Embryonic facial prominence (tissue), 1 donor: ENCODE results near the gene SH3RF3.

Experiments used
- DNase-seq: peaks from one replicate; pipeline ENCODE4 v3.0.0-alpha.2; 2016; ENCODE audit errors: extremely low spot score

The SH3RF3 gene

GRCh38 chr2:109238580-109238979 lies 109.6 kb downstream of the SH3RF3 start:
- no peak for DNase-seq

DNA sequence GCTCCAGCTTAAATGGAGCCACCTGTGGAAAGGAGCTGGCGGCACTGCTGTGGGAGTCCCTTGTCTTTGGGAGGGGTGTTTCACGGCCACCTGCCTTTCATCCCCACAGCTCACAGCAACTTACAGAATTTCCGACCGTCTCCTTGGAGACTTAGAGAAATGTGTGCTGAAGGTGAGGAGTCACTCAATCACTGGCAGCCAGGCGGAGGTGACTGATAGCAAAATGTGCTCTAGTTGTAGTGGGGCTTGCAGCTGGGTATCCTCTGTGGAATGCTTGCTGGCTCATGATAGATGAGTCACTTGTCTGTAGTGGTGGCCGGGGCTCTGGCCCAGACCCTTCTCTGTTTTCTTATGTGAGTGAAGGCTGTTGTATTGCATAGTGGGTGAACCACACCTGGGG lies 110.7 kb downstream of the SH3RF3 start:
- no peak for DNase-seq

DNA sequence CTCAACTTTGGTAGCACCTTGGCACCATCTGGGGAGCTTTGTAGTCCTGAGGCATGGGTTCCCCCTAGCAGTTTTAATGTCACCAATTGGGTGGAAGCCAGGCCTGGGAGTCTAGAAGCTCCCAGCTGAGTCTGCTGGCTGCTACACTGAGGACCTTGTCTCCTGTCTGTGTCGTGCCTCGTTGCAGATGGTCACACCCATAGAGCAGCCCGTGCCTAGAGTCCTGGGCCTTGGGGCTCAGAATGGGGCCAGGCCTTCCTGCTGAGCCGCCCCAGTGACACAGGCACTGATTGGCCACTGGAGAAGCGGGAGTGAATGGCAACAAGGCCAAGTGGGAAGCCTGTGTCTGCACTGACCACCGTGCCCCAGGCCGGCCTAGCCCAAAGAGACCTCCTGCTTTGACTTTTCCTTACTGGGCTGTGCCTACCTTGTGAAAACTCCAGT lies 113.2 kb downstream of the SH3RF3 start:
- DNase-seq: no peak

DNA sequence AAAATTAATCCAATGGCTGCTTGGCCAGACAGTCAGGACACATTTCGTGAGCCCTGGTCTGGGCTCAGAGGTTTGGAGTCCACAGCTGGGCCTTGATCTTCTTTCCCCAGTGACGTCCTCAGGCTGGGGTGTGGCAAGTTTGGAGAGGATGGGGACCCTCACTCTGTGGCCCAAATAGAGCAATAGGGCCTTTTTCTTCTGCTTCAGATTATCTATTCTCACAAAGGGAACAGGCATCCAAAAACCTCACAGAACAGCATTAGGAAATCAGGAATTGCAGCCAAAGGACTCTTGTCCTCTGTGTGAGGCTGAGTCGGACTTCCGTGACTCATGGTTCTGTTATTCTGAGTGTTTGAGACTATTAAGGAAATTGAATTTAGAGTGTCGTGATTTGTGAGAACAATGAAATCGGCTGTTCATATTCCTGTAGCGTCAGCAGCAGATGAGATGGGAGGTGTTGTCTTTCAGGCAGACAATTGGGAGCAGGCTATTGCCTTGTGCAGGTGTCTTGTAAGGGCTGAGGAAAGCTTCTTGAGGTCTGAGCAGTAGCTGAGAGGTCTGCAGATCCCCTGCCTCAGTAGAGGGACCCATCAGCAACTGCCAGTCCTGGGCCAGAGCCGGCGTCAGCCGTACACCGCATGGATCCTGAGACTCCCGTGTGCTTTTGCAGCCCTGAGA lies 113.8 kb downstream of the SH3RF3 start:
- DNase-seq: no peak

- no peak for DNase-seq
Measured at GRCh38 chr2:109243526-109244303, 114.7 kb downstream of the SH3RF3 start.

DNA sequence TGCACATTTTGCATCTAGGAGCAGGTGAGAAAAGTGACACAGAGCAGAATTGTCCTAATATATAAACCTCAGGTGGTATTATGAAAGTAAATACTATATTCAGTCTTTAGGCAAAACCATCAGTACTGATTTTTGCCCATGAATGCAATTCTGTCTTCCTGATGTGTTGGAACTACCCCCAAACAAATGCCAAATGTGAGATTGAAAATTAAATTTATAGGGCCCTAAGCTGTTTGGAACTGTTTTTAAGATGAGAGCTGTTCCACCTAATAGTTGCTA lies 115.2 kb downstream of the SH3RF3 start:
- no peak for DNase-seq

DNA sequence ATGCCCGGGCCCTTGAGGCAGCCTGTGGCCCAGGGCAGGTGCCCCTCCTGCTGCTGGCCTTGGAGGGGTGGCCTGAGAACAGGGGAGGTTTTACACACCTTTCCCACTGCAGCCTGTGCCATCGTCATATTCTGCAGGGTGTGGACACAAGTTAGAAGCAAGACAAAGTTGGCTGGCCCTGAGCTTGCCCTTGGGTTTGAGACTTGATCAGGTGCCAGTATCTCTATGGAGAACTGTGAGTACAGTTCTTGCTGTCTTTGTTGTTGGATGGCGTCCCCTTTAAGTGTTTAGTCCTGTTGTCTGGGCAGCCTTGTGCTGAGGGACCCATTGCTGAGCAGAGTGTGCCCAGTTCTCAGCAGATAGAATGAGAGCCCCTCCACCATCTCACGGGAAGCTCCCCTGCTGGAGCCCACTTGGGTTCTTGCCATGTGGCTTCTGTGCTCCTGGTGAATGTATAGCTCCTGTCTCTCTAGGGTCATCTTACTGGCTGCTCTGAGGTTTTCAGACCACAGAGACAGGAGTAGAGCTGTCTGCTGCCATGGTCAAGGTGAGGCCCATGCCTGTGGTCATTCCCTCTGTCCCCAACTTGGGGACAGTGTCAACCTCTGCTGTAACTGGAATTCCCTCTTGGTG lies 115.9 kb downstream of the SH3RF3 start:
- no peak for DNase-seq

DNA sequence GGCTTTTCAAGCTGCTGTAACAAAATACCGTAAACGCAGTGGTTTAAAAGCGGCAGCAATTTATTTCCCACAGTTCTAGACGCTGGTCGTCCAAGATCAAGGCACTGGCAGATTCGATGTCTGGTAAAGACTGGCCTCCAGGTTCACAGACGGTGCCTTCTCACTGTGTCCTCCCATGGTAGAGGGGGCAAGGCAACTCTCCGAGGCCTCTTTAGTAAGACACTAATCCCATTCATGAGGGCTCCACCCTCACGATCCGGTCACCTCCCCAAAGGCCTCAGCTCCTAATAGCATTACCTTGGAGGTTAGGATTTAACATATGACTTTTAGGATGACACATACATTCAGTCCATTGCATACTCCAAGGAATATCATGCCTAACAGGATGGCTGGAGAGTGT lies 117.2 kb downstream of the SH3RF3 start:
- no peak for DNase-seq

- no peak for DNase-seq
Measured at GRCh38 chr2:109246616-109247015, 117.6 kb downstream of the SH3RF3 start.

GRCh38 chr2:109247340-109247739 lies 118.3 kb downstream of the SH3RF3 start:
- no peak for DNase-seq

DNA sequence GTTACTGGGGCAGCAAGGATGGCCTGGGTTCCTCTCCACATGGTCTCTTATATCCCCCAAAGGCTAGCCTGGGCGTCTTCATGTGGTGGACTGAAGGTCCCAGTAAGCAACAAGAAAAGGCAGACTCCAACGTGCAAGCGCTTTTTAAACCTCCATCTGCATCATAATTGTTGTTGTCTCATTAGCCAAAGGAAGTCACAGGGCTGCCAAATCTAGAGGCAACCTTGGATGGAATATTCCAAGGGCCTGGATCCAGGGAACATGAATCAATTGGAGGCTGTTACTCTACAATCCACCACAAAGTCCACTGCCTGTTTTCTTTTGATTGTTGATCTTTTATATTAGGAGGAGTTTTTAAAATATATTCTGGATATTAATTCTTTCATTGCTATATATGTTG lies 118.8 kb downstream of the SH3RF3 start:
- DNase-seq: no peak

- DNase-seq: no peak
Measured at GRCh38 chr2:109248590-109248989, 119.6 kb downstream of the SH3RF3 start.

DNA sequence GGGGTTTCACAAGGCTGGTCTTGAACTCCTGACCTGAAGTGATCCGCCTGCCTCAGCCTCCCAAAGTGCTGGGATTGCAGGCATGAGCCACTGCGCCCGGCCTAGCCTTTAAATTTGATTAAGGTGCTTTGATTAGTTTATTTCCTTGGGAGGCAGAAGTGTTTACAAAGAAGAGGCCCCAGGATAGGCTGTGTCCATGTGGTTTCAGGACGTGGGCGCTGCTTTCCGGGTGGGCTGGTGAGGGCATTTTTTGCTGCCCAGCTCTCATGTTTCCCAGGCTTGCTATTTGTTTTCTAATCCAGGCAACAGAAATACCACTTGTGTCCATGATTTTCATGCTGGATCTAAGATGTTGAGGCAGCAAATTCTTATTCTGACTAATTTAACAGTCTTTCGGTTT lies 124.2 kb downstream of the SH3RF3 start:
- DNase-seq: no peak

GRCh38 chr2:109254174-109254904 lies 125.3 kb downstream of the SH3RF3 start:
- DNase-seq: no peak

DNA sequence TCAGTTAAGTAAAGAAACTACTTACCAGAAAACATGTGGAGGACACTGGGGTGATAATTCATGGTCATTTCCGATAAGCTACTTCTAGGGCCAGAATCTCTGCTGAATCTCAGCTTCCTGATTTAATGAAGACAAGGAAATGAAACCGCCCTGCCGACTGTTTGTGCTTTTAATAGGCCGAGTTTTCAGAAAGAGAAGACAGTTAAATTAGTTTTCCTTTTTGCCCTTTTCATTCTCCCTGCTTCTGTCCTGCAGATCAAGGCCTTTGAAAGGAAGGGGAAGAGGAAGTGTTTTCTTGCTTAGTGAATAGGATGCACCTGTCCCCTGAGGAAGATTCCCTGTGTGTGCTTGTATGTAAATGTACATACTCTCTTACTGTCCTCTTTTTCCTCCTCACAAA lies 126.6 kb downstream of the SH3RF3 start:
- DNase-seq: no peak

DNA sequence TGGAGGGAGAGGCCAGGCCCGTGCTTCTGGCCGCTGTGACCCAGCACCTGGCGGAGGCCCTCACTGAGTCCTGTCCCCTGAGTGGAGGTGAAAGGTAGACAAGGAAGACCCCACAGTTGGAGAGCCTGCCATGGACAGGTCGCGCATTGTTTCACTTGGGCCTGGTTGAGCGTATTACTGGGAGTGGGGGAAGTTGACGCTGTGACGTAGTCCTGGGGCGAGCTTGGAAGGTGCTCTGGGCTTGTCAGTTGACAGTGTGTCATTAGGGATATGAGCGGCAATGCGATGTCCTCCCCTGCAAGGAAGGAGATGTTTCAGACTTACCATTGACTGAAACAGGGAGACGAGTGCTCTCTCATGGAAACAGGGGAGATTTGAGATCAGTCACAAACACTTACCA lies 127.1 kb downstream of the SH3RF3 start:
- DNase-seq: no peak

GRCh38 chr2:109256921-109257320 lies 127.9 kb downstream of the SH3RF3 start:
- no peak for DNase-seq

DNA sequence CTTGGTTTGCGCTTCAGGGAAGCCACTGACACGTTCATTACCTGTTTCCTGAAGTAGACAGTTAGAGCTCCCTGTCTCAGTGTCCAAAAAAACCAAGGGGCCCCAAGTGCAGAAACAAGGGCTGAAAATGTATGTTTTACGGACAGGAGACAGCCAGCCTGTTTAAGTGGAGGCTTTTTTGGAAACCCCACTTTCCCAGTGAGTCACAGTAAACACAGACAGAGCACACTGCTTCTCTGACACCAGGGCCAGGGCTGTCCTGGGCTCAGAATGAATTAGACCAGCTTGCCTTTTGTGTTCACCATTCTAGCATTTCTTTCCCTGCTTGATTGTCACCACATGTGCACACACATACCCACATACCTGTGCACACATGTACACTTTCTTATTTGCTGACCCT lies 128.6 kb downstream of the SH3RF3 start:
- no peak for DNase-seq

- no peak for DNase-seq
Measured at GRCh38 chr2:109258376-109258775, 129.4 kb downstream of the SH3RF3 start.

GRCh38 chr2:109258905-109259540 lies 130.0 kb downstream of the SH3RF3 start:
- DNase-seq: no peak

DNA sequence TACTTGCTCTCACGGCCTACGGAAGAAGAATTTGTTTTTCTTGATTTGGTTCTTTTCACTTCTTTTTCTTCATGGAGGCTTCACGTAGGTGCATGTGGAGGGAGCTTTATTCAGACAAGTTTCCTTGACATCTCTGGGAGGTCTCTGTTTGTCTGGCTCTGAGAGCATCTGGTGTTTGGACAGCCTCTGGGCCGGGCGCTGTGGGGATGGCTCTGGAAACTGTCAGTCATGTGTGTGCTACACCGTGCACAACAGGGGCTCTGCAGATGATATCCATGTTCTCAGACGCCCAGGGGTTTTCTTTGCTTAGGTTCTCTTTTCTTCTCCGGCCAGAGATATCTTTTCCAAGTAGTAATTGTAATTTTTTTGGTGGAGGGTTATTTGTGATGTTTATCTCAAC lies 130.7 kb downstream of the SH3RF3 start:
- no peak for DNase-seq
